ENCODE results near the gene TAC3. TPM values are rescaled to one million over a fixed set of nuclear protein-coding genes. Genes with fewer than 3 reads are reported as not detected.
"Not testable (repeated sequence)": the region's sequence is repeated elsewhere in the genome, so short reads cannot be mapped to it uniquely, and the experiment has no call there.

Gene TAC3
- total RNA-seq, 2 donors from 2014 or later = 1.4 to 2.8 TPM

DNA sequence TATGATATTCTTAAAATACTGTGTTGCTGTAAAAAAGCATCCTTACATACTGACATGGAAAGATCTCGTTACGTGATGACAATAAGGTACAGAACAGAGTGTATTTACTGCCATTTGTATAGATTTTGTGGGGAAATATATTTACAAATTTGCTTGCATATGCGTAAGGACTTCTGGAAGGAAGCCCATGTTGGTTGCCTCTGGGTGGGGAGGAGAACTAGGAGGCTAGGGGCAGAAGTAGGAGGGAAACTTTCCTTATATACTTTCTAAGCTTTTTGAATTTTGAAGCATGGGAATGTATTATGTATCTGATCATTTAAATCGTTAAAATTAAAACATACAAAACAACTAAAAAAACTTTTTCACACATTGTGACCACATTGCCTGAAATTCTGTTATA lies 23.9 kb upstream of the TAC3 start:
- ATAC-seq = no peak
- intact Hi-C loops (cut with DNase I, micrococcal nuclease) = no loop called here
- DNase-seq = no peak

- intact Hi-C loops (cut with DNase I, micrococcal nuclease) = no loop called here
- no peak for ATAC-seq
- DNase-seq = no peak
Observed at GRCh38 chr12:57039016-57039798, 22.9 kb upstream of the TAC3 start.

DNA sequence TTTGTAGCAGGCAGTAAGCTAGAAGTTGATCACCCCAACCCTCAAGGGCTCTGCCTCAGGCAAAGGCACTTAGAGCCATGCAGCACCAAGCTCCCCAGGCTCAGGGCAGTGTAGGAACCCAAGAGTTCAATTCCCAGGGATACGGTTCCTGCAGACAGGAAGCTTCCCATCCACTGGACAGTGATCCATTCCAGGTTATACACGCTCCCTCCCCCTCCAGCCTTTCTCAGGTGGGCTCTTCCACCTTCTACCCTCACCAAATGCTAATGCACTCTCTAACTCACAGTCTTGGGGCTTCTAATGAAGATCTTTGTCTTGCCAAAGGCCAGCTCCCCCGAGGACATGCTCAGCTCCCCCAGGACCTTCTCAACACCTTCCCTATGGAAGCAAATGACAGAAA lies 20.9 kb upstream of the TAC3 start:
- no peak for DNase-seq
- no peak for ATAC-seq
- intact Hi-C loops (cut with DNase I, micrococcal nuclease) = no loop called here

- DNase-seq (no peak), ATAC-seq (no peak)
- intact Hi-C loops (cut with DNase I, micrococcal nuclease) = no loop called here
Observed at GRCh38 chr12:57033431-57033830, 17.1 kb upstream of the TAC3 start.

DNA sequence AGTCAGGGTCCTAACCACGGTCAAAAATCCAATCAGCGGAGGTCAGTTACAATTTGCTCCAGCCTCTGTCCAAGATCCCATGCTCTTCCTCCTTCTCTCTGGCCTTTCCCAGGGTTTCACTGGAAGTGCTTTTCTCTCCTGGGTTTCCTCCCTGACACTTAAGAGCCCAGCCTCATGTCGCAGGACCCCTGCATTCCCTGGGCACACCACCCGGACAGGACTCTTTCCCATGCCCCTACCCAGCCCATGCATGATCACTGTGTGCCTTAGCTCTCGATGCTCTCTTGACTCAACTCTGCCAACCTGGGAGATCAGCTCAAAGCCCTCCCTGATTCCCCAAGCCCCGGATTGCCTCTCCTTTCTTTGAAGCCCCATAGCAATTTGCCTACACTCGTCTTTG lies 15.5 kb upstream of the TAC3 start:
- ATAC-seq = no peak
- intact Hi-C loops (cut with DNase I, micrococcal nuclease) = no loop called here
- no peak for DNase-seq

DNA sequence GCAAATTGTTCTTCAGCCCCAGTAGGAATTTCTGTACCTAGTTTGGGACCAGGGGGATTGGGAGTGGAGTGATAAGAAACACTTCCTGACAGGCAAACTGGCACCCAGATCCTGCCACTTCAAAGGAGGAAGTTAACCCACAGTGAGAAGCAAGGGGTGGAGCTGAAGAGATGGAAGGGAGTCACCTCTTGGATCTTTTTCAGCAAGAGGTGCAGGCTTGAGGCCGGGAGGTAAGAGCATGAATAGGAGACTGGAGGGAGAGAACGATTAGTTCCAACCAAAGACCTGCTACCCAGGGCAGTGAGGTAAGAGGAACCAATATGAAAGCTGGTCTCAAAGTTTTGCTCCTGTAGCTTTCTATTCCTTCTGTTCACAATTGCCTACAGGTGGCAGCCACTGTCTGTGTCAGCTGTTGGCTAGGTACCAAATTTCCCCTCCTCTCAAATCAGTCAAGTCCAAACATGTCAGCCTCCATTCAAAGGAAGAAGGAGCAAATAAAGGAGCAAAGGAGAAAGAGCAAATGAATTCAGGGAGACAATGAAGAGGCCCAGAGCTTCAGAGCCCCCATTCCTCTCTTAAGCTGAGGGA lies 14.9 kb upstream of the TAC3 start:
- intact Hi-C loops (cut with DNase I, micrococcal nuclease) = no loop called here
- no peak for DNase-seq

DNA sequence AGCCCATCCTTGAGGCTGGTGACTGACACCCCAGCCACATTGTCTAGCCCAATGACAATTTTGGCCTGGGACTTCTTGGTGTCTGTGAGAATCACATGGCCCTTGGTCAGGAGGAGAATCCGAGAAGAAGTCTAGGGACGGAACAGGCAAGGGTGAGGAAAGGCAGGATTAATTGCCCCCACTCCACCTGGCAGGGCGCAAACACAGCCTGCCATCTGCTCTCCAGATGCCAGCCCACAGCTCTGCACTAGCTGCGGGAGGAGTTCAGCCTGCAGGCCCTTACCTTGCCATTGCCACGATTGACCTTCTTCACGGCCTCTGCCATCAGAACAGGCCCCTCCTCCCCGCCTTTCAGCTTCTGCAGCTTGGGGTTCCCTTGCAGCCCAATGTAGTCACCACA lies 13.1 kb upstream of the TAC3 start:
- DNase-seq (no peak), ATAC-seq (no peak)
- intact Hi-C loops (cut with DNase I, micrococcal nuclease) = no loop called here

More for the DNA sequence above, 14.9 kb upstream of the TAC3 start:
- ATAC-seq = peak; percentile 76

DNA sequence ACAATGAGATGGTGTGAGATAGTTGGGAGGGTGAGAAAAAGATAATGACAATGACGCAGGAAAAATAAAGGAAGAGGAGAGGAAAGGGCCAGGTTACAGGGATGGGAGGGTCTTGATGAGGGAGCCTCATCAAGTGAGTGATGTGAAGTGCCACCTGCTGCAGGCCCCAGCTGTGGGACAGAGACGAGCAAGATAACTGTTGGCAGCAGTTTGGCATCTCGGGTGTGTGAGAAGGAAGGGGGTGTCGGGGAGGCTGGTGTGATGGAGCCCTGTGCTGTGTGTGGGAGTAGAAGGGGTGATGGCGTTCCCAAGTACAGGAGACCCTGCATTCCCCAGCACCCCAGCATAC lies 11.4 kb upstream of the TAC3 start:
- ATAC-seq = no peak
- intact Hi-C loops (cut with DNase I, micrococcal nuclease) = no loop called here
- DNase-seq = no peak

DNA sequence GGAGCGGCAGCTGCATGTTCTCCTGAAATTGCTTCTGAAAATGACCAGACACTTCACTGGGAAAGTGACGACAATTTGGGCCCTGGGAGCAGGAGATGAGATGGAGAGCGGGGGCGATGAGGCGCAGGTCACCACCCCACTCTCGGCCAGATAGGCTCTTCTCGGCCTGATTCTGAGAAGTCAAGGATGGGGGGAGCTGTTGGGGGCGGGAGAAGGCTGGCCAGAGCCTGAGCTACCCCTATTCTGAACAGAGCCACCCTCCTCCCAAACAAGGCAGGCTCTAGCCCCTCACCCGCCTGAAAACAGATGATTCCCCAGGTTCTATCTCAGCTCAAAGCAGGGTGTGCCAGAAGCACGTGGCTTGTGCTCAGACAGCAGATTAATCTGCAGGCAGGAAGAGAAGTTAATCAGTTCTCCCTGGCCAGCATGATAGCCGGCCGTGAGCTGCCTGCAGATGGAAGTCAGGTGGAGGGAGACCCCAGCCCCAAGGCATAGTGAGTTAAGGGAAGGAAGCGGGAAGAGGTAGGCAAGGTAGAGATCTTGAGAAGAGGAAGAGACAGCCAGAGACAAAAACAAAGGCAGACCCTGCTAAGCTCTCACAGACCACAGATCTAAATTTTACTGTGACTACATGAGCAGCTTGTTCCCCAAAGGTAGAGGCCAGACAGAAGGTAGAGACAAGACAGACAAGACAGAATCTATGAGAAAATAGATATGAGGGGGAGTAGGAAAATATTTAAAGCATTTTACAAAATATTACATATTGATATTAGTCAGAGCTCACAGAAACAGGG lies 10.9 kb upstream of the TAC3 start:
- ATAC-seq (no peak), DNase-seq (no peak)
- intact Hi-C loops (cut with DNase I, micrococcal nuclease) = no loop called here

- intact Hi-C loops (cut with DNase I, micrococcal nuclease) = no loop called here
- DNase-seq (no peak), ATAC-seq (peak; percentile 4)
Observed at GRCh38 chr12:57025196-57025595, 8.9 kb upstream of the TAC3 start.

- DNase-seq; intact Hi-C loops (cut with DNase I, micrococcal nuclease); ATAC-seq: not testable (repeated sequence)
Observed at GRCh38 chr12:57022324-57022723, 6.0 kb upstream of the TAC3 start.

DNA sequence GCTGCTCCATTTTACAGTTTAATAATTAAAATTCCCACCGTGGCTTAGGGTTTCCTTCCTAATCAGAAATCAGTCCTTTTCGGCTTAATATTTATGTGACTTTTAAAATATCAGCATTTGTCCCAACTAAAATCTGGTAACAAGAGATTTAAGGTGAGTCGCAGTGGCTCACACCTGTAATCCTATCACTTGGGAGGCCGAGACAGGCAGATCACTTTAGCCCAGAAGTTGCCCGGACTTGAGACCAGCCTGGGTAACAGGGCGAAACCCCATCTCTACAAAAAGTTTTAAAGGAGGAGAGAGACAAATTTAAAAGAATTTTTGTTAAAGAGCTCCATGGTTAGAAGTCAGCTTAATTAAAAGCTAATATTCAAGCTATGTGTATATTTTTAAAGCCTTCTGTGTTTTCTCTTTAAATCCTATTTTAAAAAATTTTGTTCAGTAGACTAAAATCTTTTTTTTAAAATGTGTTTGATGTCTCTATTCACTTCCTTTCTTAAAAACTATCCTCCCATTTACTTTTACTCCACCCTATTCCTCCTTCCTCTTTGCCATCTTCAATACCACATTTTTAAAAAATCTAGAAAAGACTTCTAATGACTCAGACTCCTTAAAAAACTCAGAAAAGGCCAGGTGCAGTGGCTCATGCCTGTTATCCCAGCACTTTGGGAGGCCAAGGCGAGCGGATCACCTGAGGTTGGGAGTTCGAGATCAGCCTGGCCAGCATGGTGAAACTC lies 3.8 kb upstream of the TAC3 start:
- intact Hi-C loops (cut with DNase I, micrococcal nuclease) = no loop called here
- ATAC-seq = no peak
- no peak for DNase-seq

GRCh38 chr12:57018906-57019305 lies 2.6 kb upstream of the TAC3 start:
- no peak for ATAC-seq
- intact Hi-C loops (cut with DNase I, micrococcal nuclease) = no loop called here
- DNase-seq = no peak

DNA sequence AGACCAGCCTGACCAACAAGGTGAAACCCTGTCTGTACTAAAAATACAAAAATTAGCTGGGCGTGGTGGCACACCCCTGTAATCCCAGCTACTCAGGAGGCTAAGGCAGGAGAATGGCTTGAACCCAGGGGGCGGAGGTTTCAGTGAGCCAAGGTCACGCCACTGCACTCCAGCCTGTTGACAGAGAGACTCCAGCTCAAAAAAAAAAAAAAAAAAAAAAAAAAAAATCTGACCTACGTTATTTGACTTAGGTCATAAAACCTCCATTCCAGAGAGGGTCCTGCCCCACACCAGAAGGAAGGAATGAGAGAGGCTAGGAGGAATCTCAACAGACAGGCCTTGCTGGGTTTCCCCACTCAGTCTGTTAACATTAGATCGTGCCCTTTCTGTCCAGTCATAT lies 2.0 kb upstream of the TAC3 start:
- intact Hi-C loops (cut with DNase I, micrococcal nuclease); DNase-seq: not testable (repeated sequence)
- peak; percentile 42 for ATAC-seq

- DNase-seq (no peak), ATAC-seq (no peak)
- intact Hi-C loops (cut with DNase I, micrococcal nuclease) = loop anchor here in 1 of 2 donors (5.0 kb wide), 1 partner anchor 99 kb away; the partner anchor contains the start of gene STAT6
Observed at GRCh38 chr12:57012600-57013465, 3.5 kb downstream of the TAC3 start.

DNA sequence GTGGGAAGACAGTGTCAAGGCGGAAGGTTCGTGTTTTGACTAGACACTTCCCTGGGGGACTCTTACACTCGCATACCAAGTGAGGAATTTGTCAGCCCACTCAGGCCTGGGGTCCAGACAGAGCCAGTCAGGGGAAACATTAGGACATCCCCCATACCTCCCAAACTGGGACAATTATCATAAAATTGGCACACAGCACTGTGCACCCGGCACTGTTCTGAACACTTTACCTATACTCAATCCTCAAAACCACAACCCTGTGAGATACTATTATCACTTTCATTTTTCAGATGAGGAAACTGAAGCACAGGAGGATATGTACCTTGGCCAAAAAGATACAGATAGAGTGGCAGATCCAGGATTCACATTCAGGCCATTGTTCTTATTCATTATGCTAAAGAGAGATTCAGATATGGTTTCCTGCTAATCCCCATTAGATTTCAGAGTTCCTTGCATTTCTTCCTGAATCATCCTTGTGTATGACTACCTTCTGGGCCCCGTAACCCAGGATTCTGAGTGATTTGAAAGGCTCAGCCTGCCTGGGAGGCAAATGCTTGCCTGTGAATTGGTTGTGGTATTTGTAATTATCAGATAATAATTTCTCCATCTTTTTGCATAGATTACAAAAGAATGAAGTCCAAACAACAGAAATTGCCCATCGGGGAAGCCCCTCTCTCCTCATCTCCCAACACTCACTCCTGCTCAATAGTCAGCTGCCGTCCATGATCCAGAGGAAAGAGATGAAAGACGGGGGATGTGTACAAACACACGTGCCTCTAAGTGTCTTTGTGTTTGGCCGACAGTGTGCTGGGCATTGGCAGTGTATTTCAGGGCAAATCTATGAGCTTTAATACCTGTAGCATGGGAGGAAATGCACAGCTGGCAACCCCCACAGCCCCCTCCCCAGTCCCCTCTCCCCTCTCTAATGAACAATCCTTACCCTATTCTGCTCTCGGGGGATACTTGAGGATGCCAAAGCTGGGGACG lies 4.6 kb downstream of the TAC3 start:
- ATAC-seq (no peak), DNase-seq (no peak)
- intact Hi-C loops (cut with DNase I, micrococcal nuclease) = loop anchor here in 1 of 2 donors (5.0 kb wide), 1 partner anchor 101 kb away; the partner anchor contains the start of gene STAT6

- ATAC-seq = no peak
- no peak for DNase-seq
- intact Hi-C loops (cut with DNase I, micrococcal nuclease) = loop anchor here in 1 of 2 donors (5.0 kb wide), 1 partner anchor 102 kb away; the partner anchor contains the start of gene STAT6
Observed at GRCh38 chr12:57010627-57011247, 5.6 kb downstream of the TAC3 start.
